HUDEP-2 (cell line): ENCODE data around the gene SHROOM3.

Experiments used
- DNase-seq, 76 experiments: peaks; one replicate each; lab custom pipeline; 2025; ENCODE audit not compliant: unreplicated experiment in 76 of 76; lab: John Stamatoyannopoulos, UW

SHROOM3 gene

GRCh38 chr4:76562836-76563453, 127.9 kb downstream of the SHROOM3 start:
- no peak for DNase-seq

GRCh38 chr4:76563454-76564122, 128.6 kb downstream of the SHROOM3 start:
- DNase-seq = no peak

- no peak for DNase-seq
These were observed 129.3 kb downstream of the SHROOM3 start for GRCh38 chr4:76564123-76564915.

GRCh38 chr4:76568262-76568661, 133.2 kb downstream of the SHROOM3 start:
- no peak for DNase-seq

- no peak for DNase-seq
These were observed 134.2 kb downstream of the SHROOM3 start for GRCh38 chr4:76569225-76569624.

GRCh38 chr4:76569706-76570105, 134.7 kb downstream of the SHROOM3 start:
- DNase-seq = no peak

GRCh38 chr4:76570141-76570973, 135.3 kb downstream of the SHROOM3 start:
- DNase-seq = no peak

GRCh38 chr4:76571274-76571673, 136.2 kb downstream of the SHROOM3 start:
- DNase-seq = no peak

- no peak for DNase-seq
These were observed 137.2 kb downstream of the SHROOM3 start for GRCh38 chr4:76572224-76572623.

- no peak for DNase-seq
These were observed 141.8 kb downstream of the SHROOM3 start for GRCh38 chr4:76576824-76577223.

- no peak for DNase-seq
These were observed 143.1 kb downstream of the SHROOM3 start for GRCh38 chr4:76578002-76578560.

GRCh38 chr4:76579596-76580375, 144.8 kb downstream of the SHROOM3 start:
- DNase-seq = no peak

GRCh38 chr4:76581077-76581962, 146.3 kb downstream of the SHROOM3 start:
- no peak for DNase-seq

- no peak for DNase-seq
These were observed 147.2 kb downstream of the SHROOM3 start for GRCh38 chr4:76582074-76582816.

GRCh38 chr4:76582817-76583087, 147.7 kb downstream of the SHROOM3 start:
- DNase-seq = no peak

- no peak for DNase-seq
These were observed 149.5 kb downstream of the SHROOM3 start for GRCh38 chr4:76584241-76585152.

GRCh38 chr4:76585272-76585671, 150.2 kb downstream of the SHROOM3 start:
- DNase-seq = no peak
